ENCODE data around the gene USP48.
"Not testable (repeated sequence)": the region's sequence is repeated elsewhere in the genome, so short reads cannot be mapped to it uniquely, and the experiment has no call there.

USP48 gene

DNA sequence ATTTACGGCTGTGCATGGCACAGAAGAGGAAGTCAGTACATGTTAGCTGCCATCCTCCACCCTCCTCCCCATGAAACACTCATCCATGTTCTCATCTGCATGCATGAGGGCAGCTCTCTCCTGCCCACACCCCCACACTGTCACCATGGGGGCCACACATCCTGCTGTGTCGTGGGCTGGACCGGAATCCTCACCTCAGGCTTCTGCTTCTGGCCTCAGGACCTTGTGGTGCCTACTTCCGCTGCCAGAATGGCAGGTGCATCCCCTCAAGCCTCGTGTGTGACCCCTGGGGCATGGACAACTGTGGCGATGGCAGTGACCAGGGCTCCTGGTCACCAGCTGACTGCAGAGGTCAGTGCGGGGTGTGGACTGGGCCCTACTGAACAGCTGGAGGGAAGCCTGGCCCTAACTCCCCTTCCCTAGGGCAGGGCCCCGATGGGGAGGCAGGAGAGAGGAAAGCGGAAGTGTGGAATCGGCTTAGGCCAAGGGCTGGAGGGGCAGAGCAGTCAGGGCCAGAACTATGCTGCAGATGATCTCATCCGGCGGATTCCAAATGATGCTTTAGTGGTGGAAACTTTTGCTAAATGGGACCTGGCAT lies 32.9 kb upstream of the USP48 start:
- no peak for DNase-seq (ENCODE audit: low read depth, low spot score)

DNA sequence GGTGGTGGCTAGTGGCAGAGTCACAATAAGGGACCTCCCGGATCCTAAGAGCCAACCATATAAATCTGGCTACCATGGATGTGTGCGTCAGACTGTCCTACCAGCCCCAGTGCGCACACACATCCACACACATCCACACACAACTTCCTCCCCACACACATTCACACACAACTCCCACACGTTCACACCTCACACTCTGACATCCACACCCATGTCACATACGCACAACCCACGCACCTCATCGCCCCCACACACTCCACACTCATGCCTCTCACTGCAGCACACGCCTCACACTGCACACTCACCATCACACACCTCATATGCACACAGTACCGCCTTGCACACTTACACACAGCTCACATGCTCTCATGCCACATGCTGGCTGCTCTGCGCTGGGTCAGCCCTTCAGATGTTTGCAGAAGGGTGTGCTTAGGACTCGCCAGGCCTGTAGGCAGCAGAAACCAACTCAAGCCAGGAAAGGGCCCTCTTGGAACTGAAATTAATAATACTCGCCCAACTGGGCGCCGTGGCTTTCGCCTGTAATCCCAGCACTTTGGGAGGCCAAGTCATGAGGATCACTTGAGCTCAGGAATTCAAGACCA lies 32.1 kb upstream of the USP48 start:
- DNase-seq (ENCODE audit: low read depth, low spot score): no peak

DNA sequence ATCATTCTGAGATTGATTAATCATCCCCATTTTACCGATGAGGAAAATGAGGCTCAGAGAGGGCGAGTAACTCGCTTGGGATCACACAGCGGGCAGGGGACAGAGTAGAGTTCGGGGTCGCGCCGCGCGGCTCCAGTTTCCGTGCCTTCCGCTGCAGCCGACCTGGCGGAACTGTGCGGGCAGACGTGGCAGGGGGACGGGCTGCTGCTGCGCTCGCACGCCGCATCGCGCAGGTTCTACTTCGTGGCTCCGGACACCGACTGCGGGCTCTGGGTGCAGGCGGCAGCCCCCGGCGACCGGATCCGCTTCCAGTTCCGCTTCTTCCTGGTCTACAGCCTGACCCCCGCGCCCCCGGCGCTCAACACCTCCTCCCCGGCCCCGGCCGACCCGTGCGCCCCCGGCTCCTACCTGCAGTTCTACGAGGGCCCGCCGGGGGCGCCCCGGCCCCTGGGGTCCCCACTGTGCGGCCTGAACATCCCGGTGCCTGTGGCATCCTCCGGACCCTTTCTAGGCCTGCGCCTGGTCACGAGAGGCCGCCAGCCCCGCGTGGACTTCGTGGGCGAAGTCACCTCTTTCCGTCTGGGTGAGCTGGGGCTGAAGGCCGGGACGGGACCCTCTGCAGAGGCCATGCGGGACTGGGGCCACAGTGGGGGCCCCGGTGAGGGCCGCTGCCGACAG lies 31.4 kb upstream of the USP48 start:
- peak; percentile 77 for DNase-seq (ENCODE audit: low read depth, low spot score)

DNA sequence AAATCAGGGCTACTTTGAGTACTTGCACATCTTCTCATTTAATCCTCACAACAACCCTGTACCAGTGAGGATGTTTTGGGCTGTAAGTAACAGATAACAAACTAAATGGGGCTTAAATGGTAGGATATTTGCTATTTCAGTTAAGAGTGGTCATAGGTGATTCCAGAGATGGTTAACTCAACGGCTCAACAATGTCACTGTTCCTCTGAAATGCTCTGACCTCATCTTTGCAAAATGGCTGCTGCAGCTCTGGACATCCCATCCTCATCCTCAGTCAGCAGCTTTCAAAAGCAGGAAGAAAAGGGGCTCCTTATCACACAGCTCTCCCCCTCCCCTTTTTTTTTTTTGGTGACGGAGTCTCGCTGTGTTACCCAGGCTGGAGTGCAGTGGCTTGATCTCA lies 30.6 kb upstream of the USP48 start:
- DNase-seq (ENCODE audit: low read depth, low spot score): no peak

DNA sequence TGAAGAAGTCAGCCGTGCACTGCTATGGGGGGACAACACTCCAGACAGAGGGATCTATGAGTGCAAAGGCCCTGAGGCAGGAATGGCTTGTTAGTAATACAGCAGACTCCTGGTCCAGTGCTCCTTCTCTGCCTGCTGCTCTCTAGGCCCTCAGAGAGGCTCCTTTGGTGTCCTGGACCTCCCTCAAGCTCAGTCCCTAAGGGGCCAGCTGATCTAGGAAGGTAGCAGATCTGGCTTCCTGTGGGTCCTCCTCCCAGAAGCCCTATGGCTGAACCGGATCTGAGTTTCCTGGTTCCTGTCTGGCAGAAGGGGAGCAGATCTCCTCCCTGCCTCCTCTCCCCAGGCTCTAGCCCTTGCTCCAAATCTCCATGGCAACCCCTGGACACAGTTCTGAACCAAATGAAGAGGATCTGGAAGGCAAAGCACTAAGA lies 28.9 kb upstream of the USP48 start, which contains the start of gene LDLRAD2:
TSS of gene LDLRAD2 (plus strand) at position 391 of the 431 bp plus-strand sequence. CDS start 187 bp downstream, outside the sequence.
- no peak for DNase-seq (ENCODE audit: low read depth, low spot score)

DNA sequence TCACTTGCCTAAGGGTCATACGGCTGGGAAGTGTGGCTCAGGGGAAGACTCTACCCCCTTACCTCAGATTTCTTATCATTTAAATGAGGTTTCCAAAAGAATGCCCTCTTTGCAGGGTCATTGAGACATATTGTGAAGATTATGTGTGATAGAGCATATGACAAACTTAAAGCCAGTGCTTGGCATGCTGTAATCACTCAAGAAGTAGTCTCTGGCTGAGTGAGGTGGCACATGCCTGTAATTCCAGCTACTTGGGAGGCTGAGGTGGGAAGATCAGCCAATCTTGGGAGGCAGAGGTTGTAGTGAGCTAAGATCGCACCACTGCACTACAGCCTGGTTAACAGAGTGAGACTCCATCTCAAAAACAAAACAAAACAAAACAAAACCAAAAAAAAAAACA lies 21.6 kb upstream of the USP48 start:
- no peak for DNase-seq (ENCODE audit: low read depth, low spot score)

DNA sequence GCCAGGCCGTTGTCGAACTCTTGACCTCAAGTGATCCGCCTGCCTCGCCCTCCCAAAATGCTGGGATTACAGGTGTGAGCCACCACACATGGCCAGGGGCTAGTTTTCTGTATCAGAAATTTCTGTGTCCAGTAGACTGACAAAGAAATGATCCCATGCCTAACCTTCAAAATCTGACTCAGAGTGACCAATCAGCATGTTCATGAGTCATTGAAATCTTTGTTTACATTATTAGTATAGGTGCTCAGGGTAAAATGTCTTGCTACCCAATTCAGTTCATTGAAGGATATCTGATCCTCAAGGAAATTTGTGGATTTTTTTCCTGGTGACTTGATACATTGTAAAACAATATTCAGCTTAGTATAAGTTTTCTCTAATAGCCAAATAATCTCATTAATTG lies 18.2 kb upstream of the USP48 start:
- DNase-seq (ENCODE audit: low read depth, low spot score): no peak

DNA sequence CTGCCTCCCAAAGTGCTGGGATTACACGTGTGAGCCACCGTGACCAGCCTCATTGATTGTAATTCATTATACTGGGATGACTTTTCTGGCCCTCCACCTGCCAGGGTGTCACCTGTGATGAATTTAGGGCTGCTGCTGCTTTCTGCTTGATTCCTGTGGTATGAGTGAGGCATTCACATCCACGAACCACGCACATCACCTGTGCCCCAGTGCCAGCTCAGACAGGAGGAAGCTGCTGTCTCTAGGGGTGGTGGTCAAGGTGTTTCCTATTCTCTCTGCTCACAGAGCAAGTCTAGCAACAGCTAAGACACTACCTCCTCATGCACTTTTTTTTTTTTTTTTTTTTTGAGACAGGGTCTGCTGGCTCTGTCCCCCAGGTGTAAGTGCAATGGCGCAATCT lies 16.8 kb upstream of the USP48 start:
- no peak for DNase-seq (ENCODE audit: low read depth, low spot score)

DNA sequence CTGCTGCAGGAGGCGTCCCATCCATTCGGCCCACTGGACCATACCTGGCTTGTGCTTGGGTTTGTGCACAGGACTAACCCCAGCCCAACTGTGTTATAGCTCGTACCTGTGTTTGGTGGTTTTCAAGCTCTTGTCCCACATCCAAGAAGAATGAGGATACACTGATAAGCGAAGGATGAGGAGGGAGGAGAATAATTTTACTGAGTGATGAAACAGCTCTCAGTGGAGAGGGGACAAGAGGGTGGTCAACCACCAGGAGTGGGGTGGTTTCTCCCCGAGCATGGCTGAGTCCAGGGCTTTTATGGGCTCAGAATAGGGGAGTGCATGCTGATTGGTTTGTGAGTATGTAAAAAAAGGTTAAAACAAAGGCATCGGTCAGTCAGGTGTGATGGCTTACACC lies 12.1 kb upstream of the USP48 start:
- no peak for DNase-seq (ENCODE audit: low read depth, low spot score)

DNA sequence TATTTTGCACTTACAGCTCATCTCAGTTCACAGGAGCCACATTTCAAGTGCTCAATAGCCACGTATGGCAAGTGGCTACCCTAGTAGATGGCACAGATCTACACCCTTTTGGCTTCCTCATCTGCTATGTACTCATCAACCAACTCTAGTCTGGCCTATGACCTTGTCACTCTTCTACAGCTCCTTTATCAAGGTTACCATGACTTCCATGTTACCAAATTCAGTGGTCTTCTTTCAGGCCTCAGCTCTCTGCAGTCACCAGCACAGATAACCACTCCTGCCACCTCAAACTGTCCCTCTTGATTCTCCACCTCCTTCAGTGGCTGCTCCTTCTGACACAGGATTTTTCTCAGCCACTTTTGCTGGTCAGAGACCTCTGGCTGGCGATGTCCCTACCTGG lies 11.7 kb upstream of the USP48 start:
- no peak for DNase-seq (ENCODE audit: low read depth, low spot score)

DNA sequence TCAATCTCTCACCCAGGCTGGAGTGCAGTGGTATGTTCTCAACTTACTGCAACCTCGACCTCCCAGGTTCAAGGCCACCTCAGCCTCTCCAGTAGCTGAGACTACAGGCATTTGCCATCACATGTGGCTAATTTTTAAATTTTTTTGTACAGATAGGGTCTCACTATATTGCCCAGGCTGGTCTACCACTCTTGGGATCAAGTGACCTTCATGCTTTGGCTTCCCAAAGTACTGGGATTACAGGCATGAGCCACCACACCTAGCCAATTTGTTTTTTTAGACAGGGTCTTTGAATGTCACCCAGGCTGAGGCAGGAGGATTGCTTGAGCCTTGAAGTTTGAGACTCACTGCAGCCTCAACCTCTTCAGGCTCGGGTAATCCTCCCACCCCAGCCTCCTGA lies 10.2 kb upstream of the USP48 start:
- no peak for DNase-seq (ENCODE audit: low read depth, low spot score)

DNA sequence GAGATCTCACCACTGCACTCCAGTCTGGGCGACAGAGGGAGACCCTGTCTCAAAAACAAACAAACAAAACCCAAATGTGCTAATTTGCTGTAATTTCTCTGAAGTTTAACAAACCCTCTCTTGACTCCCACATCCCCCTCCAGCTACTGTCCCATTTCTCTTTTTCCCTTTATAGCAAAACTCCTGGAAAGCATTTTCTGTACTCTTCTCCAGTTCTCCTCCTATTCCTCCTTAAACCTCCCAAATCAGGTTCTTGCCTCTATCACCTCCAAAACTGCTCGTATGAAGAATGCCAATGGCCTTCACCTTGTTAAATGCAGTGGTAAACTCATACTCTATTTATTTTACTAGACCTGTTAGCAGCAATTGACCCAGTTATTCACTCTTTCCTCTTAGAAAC lies 3.7 kb upstream of the USP48 start:
- DNase-seq (ENCODE audit: low read depth, low spot score): no peak

DNA sequence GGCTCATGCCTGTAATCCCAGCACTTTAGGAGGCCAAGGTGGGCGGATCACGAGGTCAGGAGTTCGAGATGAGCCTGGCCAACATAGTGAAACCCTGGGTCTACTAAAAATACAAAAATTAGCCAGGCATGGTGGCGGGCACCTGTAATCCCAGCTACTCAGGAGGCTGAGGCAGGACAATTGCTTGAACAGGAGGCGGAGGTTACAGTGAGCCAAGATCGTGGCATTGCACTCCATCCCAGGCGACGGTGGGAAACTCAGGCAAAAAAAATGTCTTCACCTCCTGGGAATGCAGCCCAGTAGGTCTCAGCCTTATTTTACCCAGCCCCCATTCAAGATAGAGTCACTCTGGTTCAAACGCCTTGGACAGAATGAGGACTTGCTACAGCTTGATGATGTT lies 2.8 kb upstream of the USP48 start:
- DNase-seq (ENCODE audit: low read depth, low spot score): peak; percentile 17

DNA sequence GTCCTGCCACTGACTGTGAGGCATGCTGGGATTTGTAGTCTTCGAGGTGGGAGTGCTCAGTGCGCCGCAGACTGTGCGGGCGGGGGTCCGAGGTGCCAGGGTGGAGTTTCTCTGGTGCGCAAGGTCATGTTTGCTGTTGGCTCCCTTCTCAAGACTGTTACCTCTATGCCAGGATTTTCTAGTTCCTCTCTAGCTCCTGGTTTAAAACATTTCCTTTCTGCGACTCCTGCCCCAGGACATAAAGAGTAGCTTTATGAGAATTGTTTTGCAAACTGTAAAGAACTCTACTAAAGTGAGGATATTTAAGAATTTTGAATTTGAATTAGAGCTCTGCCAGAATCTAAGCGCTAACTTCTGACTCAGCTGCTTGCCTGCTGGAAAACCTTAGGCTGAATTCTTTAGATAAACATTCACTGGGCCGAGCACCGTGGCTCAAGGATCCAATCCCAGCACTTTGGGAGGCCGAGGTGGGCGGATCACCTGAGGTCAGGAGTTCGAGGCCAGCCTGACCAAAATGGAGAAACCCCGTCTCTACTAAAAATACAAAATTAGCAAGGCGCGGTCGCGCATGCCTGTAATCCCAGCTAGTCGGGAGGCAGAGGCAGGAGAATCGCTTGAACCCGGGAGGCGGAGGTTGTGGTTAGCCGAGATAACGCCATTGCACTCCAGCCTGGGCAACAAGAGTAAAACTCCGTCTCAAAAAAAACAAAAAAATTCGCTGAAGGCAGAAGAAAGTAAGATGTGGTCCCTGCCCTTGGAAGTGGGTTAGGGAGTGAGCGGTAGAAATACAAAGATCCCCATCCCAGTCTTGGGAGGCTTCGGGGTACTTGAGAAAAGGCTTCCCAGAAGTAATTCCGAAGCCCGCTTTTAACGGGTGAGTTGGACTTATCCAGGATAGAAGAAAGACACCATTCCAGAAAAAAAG lies 992 bp upstream of the USP48 start:
- DNase-seq (ENCODE audit: low read depth, low spot score): no peak

DNA sequence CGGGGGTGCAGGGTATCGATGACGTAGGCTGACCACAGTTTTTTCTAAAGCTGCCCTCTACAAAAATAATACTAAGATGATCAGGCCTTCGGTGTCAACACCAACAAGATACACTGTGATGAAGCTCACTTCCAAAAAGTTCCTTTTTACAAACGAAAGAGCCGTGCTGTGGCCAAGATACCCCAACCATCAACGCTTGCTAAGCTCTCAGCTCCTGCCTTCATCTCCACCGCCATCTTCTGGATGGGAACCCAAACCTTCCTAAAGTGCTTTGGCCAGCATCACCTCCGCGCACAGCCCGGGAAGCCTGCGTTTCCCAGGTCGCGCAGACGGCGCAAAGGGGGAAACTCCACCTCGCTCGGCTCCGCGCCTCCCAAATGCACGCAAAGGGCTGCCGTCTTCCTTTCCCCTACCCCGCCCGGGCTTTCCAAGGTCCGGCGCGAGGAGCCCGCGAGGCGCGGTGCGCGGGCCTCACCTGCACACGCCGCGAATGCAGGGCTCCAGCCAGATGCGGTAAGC lies 541 bp downstream of the USP48 start:
- DNase-seq (ENCODE audit: low read depth, low spot score): no peak

DNA sequence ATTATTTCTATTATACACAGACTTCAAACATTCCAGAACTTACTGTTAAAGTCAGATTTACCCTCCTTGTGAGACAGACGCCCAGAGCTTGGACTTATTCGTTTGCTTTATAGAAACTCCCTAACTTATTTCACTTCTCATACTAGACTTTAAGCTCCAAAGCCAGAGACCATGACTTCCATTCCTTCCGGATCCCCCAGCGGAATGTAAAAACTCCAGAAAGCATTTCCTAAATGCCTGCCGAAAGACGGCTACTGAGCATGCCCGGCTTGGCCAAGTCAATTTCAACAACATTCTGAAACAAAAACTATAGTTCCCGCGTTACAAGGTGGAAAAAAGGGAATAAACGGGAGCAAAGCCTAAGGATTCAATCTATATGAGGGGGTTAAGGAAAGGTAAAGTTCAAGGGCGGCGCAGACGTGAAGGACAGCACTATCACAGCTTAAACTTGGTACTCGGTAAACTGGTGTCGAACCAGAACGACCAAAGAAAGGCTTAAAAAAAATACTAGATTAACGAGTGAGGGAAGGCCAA lies 1.1 kb downstream of the USP48 start:
- DNase-seq (ENCODE audit: low read depth, low spot score): no peak

DNA sequence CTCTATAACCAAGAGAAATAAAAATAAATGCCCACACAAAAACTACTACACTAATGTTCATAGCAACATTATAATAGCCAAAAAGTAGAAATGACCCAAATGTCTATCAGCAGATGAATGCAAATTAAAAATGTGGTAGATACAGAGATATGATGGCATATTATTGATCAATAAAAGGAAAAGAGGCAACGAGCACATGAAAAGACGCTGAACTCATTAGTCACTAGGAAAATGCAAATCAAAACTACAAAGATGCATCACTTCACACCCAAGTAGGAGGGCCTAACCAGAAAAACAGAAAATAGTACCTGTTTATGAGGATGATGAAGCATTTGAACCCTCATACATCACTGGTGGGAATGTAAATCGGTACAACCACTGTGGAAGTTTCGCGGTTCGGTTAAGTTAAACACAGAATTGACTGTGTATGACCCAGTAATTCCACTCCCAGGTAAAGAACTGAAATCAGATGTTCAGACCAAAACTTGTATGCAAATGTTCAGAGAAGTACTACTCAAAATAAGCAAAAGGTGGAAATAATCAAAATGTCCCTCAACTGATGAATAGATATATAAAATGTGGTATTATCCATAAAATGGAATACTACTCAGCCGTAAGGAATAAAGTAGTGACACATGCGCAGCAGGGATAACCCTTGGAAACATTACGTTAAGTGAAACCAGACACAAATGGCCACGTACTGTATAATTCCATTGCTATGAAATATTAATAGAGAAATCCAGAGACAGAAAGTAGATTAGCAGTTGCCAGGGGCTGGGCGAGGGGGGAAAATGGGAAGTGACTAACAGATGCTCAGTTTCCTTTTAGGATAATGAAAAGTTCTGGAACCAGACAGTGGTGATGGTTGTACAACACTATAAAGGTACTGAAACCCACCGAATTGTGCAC lies 3.1 kb downstream of the USP48 start:
- no peak for DNase-seq (ENCODE audit: low read depth, low spot score)

DNA sequence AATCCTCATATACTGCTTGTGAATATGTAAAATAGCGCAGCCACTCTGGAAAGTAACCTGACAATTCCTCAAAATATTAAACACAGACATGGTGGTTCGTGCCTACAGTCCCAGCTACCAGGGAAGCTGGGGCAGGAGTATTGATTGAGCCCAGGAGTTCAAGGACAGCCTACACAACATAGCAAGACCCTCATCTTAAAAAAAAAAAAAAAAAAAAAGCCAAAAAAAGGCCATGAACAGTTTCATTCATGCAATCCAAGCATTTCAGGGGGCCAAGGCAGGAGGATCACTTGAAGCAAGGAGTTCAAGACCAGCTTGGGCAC lies 4.6 kb downstream of the USP48 start:
- DNase-seq (ENCODE audit: low read depth, low spot score): no peak

DNA sequence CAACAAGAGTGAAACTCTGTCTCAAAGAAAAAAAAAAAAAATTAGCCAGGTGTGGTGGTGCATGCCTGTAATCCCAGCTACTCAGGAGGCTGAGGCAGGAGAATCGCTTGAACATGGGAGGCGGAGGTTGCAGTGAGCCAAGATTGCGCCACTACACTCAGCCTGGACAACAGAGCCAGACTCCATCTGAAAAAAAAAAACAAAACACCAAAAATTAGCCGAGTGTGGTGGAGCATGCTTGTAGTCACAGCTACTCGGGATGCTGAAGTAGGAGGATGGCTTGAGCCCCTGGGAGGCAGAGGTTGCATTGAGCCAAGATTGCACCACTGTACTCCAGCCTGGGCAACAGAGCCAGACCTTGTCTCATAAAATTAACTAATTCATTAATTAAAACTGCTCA lies 6.0 kb downstream of the USP48 start:
- not testable (repeated sequence) for DNase-seq (ENCODE audit: low read depth, low spot score)

DNA sequence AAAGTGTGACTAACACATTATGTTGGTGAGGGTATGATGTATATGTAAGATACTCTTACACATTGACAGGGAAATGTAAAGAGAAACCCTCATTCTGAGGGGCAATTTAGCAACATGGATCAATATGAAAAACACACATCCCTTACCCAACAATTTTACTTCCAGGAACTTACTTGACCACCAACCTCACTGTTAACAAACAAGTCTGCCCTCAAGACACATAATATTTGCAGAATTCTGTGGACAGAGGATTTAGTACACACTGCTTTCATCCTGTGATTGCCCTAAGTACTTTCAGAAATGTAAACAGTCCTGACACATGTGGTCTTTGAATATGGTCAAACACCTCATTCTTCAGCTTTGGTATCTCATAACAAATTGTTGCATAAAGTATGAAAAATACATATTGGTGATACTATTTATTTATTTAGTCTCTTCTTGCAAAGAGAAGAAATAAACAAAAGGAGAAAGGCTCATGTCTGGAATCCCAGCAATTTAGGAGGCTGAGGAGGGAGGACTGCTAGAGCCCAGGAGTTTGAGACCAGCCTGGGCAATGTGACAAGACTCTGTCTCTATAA lies 6.9 kb downstream of the USP48 start:
- DNase-seq (ENCODE audit: low read depth, low spot score): no peak

Measured in ELF-1 (cell line).